Esophagus muscularis mucosa (tissue), 4 donors: ENCODE data around the gene PGAP1.

Experiments used
- EP300 ChIP-seq: sonication (generic); formaldehyde crosslinking; IDR thresholded peaks from one replicate; pipeline ENCODE4 v1.6.1; 2017; ENCODE audit warnings: antibody characterized with exemption
- POLR2A ChIP-seq: fragments of 450-650 bp; IDR thresholded peaks from one replicate; pipeline ENCODE4 v1.6.1; 2017; ENCODE audit warnings: antibody characterized with exemption, moderate library complexity, mild to moderate bottlenecking, low read depth
- POLR2AphosphoS5 ChIP-seq, 2 donors: sonication (generic); formaldehyde crosslinking; IDR thresholded peaks; one replicate each; pipeline ENCODE4 v1.6.1; 2017; ENCODE audit warnings: antibody characterized with exemption in 2 of 2
- TF ChIP-seq, protein P1 (sequence below), 3 experiments: fragments of 200-600 bp in 2 of 3; fragments of 450-650 bp in 1 of 3; sonication (generic) in 2 of 3; IDR thresholded peaks; one replicate each; pipeline ENCODE4 v1.5.1; 2017 to 2019; ENCODE audit warnings: antibody characterized with exemption in 3 of 3, mild to moderate bottlenecking in 2 of 3, moderate library complexity in 1 of 3

DNA sequence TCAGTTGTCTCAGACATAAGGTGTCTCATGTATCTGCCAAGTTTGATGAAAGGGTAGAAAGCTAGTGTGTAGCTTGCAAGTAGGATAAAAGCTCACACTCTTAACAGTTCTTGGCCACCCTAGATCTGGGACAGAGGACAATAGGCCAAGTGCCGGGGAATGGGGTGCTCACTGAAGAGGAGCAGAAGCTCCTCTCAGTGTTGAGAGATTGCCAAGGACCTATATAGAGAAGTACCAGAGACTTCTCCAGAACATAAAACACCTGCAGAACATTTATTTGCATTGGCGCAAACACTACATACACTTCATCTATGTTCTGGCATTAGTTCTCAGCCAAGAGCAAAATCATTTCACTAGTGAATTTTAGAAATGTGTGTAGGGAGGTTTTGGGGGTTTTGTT, 124.1 kb downstream of the PGAP1 start:
- TF ChIP-seq, protein P1, sequence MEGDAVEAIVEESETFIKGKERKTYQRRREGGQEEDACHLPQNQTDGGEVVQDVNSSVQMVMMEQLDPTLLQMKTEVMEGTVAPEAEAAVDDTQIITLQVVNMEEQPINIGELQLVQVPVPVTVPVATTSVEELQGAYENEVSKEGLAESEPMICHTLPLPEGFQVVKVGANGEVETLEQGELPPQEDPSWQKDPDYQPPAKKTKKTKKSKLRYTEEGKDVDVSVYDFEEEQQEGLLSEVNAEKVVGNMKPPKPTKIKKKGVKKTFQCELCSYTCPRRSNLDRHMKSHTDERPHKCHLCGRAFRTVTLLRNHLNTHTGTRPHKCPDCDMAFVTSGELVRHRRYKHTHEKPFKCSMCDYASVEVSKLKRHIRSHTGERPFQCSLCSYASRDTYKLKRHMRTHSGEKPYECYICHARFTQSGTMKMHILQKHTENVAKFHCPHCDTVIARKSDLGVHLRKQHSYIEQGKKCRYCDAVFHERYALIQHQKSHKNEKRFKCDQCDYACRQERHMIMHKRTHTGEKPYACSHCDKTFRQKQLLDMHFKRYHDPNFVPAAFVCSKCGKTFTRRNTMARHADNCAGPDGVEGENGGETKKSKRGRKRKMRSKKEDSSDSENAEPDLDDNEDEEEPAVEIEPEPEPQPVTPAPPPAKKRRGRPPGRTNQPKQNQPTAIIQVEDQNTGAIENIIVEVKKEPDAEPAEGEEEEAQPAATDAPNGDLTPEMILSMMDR (IDR thresholded peaks at IDR 0.05), result no peak
- TF ChIP-seq EP300, result no peak
- TF ChIP-seq POLR2A, result no peak
- TF ChIP-seq POLR2AphosphoS5 (IDR thresholded peaks at IDR 0.05), result no peak
